ENCODE results near the gene ST8SIA6. TPM values are rescaled to one million over a fixed set of nuclear protein-coding genes. Genes with fewer than 3 reads are reported as not detected.
A peak's percentile ranks its signal among the peaks of the same experiment; 100 is the strongest.

The ST8SIA6 gene
- total and polyA plus RNA-seq, 9 of the 15 experiments (the other 6 are each of a cell fraction or from before 2014, with no cell fraction given), result 0.69 to 6.7 (median 5.0) TPM

DNA sequence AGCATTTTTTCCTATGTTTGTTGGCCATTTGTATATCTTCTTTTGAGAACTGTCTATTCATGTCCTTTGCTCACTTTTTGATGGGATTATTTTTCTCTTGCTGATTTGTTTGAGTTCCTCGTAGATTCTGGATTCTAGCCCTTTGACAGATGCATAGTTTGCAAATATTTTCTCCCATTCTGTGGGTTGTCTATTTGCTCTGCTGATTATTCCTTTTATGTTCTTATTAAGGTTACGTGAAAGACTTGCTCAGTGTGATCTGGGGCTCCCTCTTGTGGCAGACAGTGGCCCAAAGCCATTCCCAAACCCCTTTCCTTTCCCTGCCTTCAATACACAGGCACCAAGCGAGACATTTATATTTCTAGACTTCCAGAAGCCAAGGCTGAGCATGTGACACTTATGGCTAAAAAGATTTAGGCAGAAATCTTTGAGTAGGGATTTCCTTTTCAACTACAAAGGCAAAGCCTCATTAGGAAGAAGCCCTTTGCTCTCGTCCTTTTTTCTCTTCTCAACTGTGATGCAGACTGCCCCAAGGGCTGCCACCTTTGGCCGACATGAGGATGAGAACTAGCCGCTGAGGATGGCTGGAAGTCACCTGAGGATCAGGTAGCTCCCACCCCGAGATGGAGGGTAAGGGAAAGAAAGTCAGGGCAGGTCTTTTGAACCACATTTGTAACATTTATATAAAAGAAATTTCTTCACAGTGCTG lies 23.6 kb downstream of the ST8SIA6 start (continued):
- TF ChIP-seq, protein P1, sequence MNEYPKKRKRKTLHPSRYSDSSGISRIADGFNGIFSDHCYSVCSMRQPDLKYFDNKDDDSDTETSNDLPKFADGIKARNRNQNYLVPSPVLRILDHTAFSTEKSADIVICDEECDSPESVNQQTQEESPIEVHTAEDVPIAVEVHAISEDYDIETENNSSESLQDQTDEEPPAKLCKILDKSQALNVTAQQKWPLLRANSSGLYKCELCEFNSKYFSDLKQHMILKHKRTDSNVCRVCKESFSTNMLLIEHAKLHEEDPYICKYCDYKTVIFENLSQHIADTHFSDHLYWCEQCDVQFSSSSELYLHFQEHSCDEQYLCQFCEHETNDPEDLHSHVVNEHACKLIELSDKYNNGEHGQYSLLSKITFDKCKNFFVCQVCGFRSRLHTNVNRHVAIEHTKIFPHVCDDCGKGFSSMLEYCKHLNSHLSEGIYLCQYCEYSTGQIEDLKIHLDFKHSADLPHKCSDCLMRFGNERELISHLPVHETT (CRISPR knock-in tag; conservative IDR thresholded peaks at IDR 0.05 in 1 of 2, IDR thresholded peaks at IDR 0.05 in 1 of 2), result peak in 1 of 2 experiments; percentile 41; a peak in 1 of 4 replicates
- TF ChIP-seq CTBP1 (IDR thresholded peaks at IDR 0.05; ENCODE audit: borderline replicate concordance), result peak; percentile 47; the same call in 1 of the 2 replicates
- no peak for TF ChIP-seq TCF7L2 (IDR thresholded peaks at IDR 0.05; ENCODE audit: low read depth, low read length)
- TF ChIP-seq ZNF316 (IDR thresholded peaks at IDR 0.05), result peak; percentile 51
- TF ChIP-seq ZNF224 (CRISPR knock-in tag; IDR thresholded peaks at IDR 0.05), result no peak
- TF ChIP-seq TAL1 (IDR thresholded peaks at IDR 0.05), result no peak
- TF ChIP-seq ZNF695 (CRISPR knock-in tag; IDR thresholded peaks at IDR 0.05), result no peak
- TF ChIP-seq, protein P2, sequence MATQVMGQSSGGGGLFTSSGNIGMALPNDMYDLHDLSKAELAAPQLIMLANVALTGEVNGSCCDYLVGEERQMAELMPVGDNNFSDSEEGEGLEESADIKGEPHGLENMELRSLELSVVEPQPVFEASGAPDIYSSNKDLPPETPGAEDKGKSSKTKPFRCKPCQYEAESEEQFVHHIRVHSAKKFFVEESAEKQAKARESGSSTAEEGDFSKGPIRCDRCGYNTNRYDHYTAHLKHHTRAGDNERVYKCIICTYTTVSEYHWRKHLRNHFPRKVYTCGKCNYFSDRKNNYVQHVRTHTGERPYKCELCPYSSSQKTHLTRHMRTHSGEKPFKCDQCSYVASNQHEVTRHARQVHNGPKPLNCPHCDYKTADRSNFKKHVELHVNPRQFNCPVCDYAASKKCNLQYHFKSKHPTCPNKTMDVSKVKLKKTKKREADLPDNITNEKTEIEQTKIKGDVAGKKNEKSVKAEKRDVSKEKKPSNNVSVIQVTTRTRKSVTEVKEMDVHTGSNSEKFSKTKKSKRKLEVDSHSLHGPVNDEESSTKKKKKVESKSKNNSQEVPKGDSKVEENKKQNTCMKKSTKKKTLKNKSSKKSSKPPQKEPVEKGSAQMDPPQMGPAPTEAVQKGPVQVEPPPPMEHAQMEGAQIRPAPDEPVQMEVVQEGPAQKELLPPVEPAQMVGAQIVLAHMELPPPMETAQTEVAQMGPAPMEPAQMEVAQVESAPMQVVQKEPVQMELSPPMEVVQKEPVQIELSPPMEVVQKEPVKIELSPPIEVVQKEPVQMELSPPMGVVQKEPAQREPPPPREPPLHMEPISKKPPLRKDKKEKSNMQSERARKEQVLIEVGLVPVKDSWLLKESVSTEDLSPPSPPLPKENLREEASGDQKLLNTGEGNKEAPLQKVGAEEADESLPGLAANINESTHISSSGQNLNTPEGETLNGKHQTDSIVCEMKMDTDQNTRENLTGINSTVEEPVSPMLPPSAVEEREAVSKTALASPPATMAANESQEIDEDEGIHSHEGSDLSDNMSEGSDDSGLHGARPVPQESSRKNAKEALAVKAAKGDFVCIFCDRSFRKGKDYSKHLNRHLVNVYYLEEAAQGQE (IDR thresholded peaks at IDR 0.05; ENCODE audit: borderline replicate concordance), result peak; percentile 79; the same call in 1 of the 2 replicates
- TF ChIP-seq, protein P2 (CRISPR knock-in tag; IDR thresholded peaks at IDR 0.05; ENCODE audit: low read depth), result no peak
- TF ChIP-seq ZNF696 (CRISPR knock-in tag; conservative IDR thresholded peaks at IDR 0.05), result no peak
- TF ChIP-seq MEIS2 (IDR thresholded peaks at IDR 0.05; ENCODE audit: partially characterized antibody), result no peak
- TF ChIP-seq L3MBTL2 (IDR thresholded peaks at IDR 0.05), result peak; percentile 30; the same call in 1 of the 2 replicates
- TF ChIP-seq, protein P3, sequence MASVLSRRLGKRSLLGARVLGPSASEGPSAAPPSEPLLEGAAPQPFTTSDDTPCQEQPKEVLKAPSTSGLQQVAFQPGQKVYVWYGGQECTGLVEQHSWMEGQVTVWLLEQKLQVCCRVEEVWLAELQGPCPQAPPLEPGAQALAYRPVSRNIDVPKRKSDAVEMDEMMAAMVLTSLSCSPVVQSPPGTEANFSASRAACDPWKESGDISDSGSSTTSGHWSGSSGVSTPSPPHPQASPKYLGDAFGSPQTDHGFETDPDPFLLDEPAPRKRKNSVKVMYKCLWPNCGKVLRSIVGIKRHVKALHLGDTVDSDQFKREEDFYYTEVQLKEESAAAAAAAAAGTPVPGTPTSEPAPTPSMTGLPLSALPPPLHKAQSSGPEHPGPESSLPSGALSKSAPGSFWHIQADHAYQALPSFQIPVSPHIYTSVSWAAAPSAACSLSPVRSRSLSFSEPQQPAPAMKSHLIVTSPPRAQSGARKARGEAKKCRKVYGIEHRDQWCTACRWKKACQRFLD (CRISPR knock-in tag; IDR thresholded peaks at IDR 0.05), result 0 out of 2 replicates have a peak, but pooled peaks have one; percentile 57
- TF ChIP-seq POLR2B (IDR thresholded peaks at IDR 0.05; ENCODE audit: low read depth, partially characterized antibody), result no peak
- TF ChIP-seq, protein P4, sequence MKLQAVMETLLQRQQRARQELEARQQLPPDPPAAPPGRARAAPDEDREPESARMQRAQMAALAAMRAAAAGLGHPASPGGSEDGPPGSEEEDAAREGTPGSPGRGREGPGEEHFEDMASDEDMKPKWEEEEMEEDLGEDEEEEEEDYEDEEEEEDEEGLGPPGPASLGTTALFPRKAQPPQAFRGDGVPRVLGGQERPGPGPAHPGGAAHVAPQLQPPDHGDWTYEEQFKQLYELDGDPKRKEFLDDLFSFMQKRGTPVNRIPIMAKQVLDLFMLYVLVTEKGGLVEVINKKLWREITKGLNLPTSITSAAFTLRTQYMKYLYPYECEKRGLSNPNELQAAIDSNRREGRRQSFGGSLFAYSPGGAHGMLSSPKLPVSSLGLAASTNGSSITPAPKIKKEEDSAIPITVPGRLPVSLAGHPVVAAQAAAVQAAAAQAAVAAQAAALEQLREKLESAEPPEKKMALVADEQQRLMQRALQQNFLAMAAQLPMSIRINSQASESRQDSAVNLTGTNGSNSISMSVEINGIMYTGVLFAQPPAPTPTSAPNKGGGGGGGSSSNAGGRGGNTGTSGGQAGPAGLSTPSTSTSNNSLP (IDR thresholded peaks at IDR 0.05; ENCODE audit: borderline replicate concordance, low read depth, low read length), result peak; percentile 84

All from K562 (cell line).